PFSK-1 (cell line): ENCODE measurements around the gene PCNT.

Experiments used
- FOXP2 ChIP-seq: optimal IDR thresholded peaks from 2 replicates; pipeline ENCODE3; 2011; ENCODE audit warnings: borderline replicate concordance, control low read depth, inconsistent platforms; ENCODE audit not compliant: insufficient read depth; ENCODE audit errors: extremely low read length, extremely low read depth
- POLR2AphosphoS5 ChIP-seq: IDR thresholded peaks from 2 replicates; pipeline ENCODE4 v1.6.1; 2012; ENCODE audit warnings: low read depth, mild to moderate bottlenecking, control low read depth, low read length, moderate library complexity
- SIN3A ChIP-seq: IDR thresholded peaks from 2 replicates; pipeline ENCODE4 v1.6.1; 2012; ENCODE audit warnings: mild to moderate bottlenecking, low read length, moderate library complexity, borderline replicate concordance; ENCODE audit not compliant: insufficient read depth

DNA sequence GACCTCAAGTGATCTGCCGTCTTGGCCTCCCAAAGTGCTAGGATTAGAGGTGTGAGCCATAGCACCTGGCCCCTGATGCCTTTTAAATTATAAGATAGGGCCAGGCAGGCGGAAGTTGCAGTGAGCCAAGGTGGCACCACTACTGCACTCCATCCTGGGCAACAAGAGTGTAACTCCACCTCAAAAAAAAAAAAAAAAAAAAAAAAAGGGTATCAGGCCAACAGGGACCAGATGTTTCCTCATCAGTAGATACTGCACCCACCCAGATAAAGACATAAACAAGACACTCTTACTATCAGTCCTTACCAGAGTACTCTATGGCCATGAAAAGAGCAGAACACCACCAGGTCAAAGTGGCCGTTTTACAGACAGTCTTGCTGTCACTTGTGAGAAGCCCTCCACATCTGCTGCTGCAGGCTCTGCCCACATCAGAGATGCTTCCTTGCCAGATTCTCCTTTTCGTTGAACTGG is 3.6 kb upstream of the PCNT start:
- TF ChIP-seq POLR2AphosphoS5 (no peak; the same call in none of the 2 replicates), SIN3A (no peak), FOXP2 (no peak)
